ENCODE measurements around the gene PTPN9.
A peak's percentile ranks its signal among the peaks of the same experiment; 100 is the strongest.
"Not testable (repeated sequence)": the region's sequence is repeated elsewhere in the genome, so short reads cannot be mapped to it uniquely, and the experiment has no call there.

PTPN9 gene

GRCh38 chr15:75584121-75584520 is 5.0 kb upstream of the PTPN9 start:
- Histone ChIP-seq H3K79me2 (ENCODE audit: insufficient read depth, low read length) (no peaks in the 10 kb centered on the region), H2AFZ (ENCODE audit: low read length) (no peak overlapping the region), H4K20me1 (ENCODE audit: insufficient read depth, low read length) (no peaks in the 10 kb centered on the region), H3K27ac (ENCODE audit: low read depth, low read length, poor library complexity, severe bottlenecking) (no peak overlapping the region), H3F3A (ENCODE audit: insufficient read depth, low read length) (no peaks in the 10 kb centered on the region), H3K4me3 (ENCODE audit: low read depth, low read length, poor library complexity, severe bottlenecking) (no peak overlapping the region), H3K4me2 (ENCODE audit: low read length) (no peak overlapping the region), H3K4me1 (ENCODE audit: insufficient read depth, low read length, severe bottlenecking) (peaks cover 5% of the 10 kb centered on the region), H3K27me3 (ENCODE audit: insufficient read depth, low read length) (no peaks in the 10 kb centered on the region), H3K9ac (ENCODE audit: low read length) (no peak overlapping the region), H3K9me2 (ENCODE audit: low read depth, low read length) (no peaks in the 10 kb centered on the region), H3K36me3 (ENCODE audit: insufficient read depth, low read length) (no peaks in the 10 kb centered on the region), H3K9me3 (ENCODE audit: low read length) (no peaks in the 10 kb centered on the region)
- no peak for TF ChIP-seq CTCF (IDR thresholded peaks at IDR 0.05; ENCODE audit: low read length)
- no peak for TF ChIP-seq EZH2 (IDR thresholded peaks at IDR 0.05; ENCODE audit: borderline replicate concordance, low read length)

- Histone ChIP-seq H3K9ac (ENCODE audit: low read length) (no peak overlapping the region), H2AFZ (ENCODE audit: low read length) (no peak overlapping the region), H3K4me3 (ENCODE audit: low read depth, low read length, poor library complexity, severe bottlenecking) (no peak overlapping the region), H3K36me3 (ENCODE audit: insufficient read depth, low read length) (no peaks in the 10 kb centered on the region), H3K79me2 (ENCODE audit: insufficient read depth, low read length) (no peaks in the 10 kb centered on the region), H3K4me1 (ENCODE audit: insufficient read depth, low read length, severe bottlenecking) (peaks cover 5% of the 10 kb centered on the region), H4K20me1 (ENCODE audit: insufficient read depth, low read length) (no peaks in the 10 kb centered on the region), H3K27ac (ENCODE audit: low read depth, low read length, poor library complexity, severe bottlenecking) (no peak overlapping the region), H3K9me2 (ENCODE audit: low read depth, low read length) (no peaks in the 10 kb centered on the region), H3F3A (ENCODE audit: insufficient read depth, low read length) (no peaks in the 10 kb centered on the region), H3K9me3 (ENCODE audit: low read length) (no peaks in the 10 kb centered on the region), H3K27me3 (ENCODE audit: insufficient read depth, low read length) (no peaks in the 10 kb centered on the region), H3K4me2 (ENCODE audit: low read length) (no peak overlapping the region)
- TF ChIP-seq EZH2 (IDR thresholded peaks at IDR 0.05; ENCODE audit: borderline replicate concordance, low read length): no peak
- no peak for TF ChIP-seq CTCF (IDR thresholded peaks at IDR 0.05; ENCODE audit: low read length)
Measured at GRCh38 chr15:75583701-75584100, 4.6 kb upstream of the PTPN9 start.

- H3K9ac ChIP-seq (ENCODE audit: low read length); H3K9me2 ChIP-seq (ENCODE audit: low read depth, low read length); H3K27ac ChIP-seq (ENCODE audit: low read depth, low read length, poor library complexity, severe bottlenecking); H3K4me3 ChIP-seq (ENCODE audit: low read depth, low read length, poor library complexity, severe bottlenecking); H2AFZ ChIP-seq (ENCODE audit: low read length); H3K4me2 ChIP-seq (ENCODE audit: low read length); H3K27me3 ChIP-seq (ENCODE audit: insufficient read depth, low read length); H4K20me1 ChIP-seq (ENCODE audit: insufficient read depth, low read length); H3K79me2 ChIP-seq (ENCODE audit: insufficient read depth, low read length); H3K36me3 ChIP-seq (ENCODE audit: insufficient read depth, low read length); H3K4me1 ChIP-seq (ENCODE audit: insufficient read depth, low read length, severe bottlenecking); H3K9me3 ChIP-seq (ENCODE audit: low read length); H3F3A ChIP-seq (ENCODE audit: insufficient read depth, low read length): not testable (repeated sequence)
Measured at GRCh38 chr15:75582943-75583342, 3.8 kb upstream of the PTPN9 start.

- no peak for TF ChIP-seq EZH2 (IDR thresholded peaks at IDR 0.05; ENCODE audit: borderline replicate concordance, low read length)
- no peak for TF ChIP-seq CTCF (IDR thresholded peaks at IDR 0.05; ENCODE audit: low read length)
- H3K4me2 ChIP-seq (ENCODE audit: low read length): peak overlapping the region; percentile 90
- H4K20me1 ChIP-seq (ENCODE audit: insufficient read depth, low read length): no peaks in the 10 kb centered on the region
- no peak overlapping the region for H2AFZ ChIP-seq (ENCODE audit: low read length)
- H3F3A ChIP-seq (ENCODE audit: insufficient read depth, low read length): no peaks in the 10 kb centered on the region
- peak overlapping the region; percentile 91 for H3K9ac ChIP-seq (ENCODE audit: low read length)
- H3K9me3 ChIP-seq (ENCODE audit: low read length): no peaks in the 10 kb centered on the region
- H3K9me2 ChIP-seq (ENCODE audit: low read depth, low read length): no peaks in the 10 kb centered on the region
- peak overlapping the region; percentile 83 for H3K4me3 ChIP-seq (ENCODE audit: low read depth, low read length, poor library complexity, severe bottlenecking)
- H3K27ac ChIP-seq (ENCODE audit: low read depth, low read length, poor library complexity, severe bottlenecking): peak overlapping the region; percentile 53
- peaks cover 23% of the 10 kb centered on the region for H3K79me2 ChIP-seq (ENCODE audit: insufficient read depth, low read length)
- peaks cover 19% of the 10 kb centered on the region for H3K4me1 ChIP-seq (ENCODE audit: insufficient read depth, low read length, severe bottlenecking)
- H3K27me3 ChIP-seq (ENCODE audit: insufficient read depth, low read length): no peaks in the 10 kb centered on the region
- H3K36me3 ChIP-seq (ENCODE audit: insufficient read depth, low read length): no peaks in the 10 kb centered on the region
Measured at GRCh38 chr15:75578173-75578947, 755 bp downstream of the PTPN9 start.
